ENCODE measurements around the gene PNPLA1.
"Not testable (repeated sequence)": the region's sequence is repeated elsewhere in the genome, so short reads cannot be mapped to it uniquely, and the experiment has no call there.

PNPLA1 gene

GRCh38 chr6:36337814-36338213 is 68.0 kb downstream of the PNPLA1 start:
- H3K9me2 ChIP-seq (replicated peaks; ENCODE audit: control insufficient read depth, low read length): no peaks in the 10 kb centered on the region
- H3K27ac ChIP-seq (ENCODE audit: low read depth, low read length): no peak overlapping the region
- H3K4me2 ChIP-seq (ENCODE audit: low read length): no peak overlapping the region
- H3K79me2 ChIP-seq (ENCODE audit: control insufficient read depth, low read length): no peaks in the 10 kb centered on the region
- H3K4me3 ChIP-seq (ENCODE audit: low read length): no peak overlapping the region
- no peaks in the 10 kb centered on the region for H3K36me3 ChIP-seq (ENCODE audit: control insufficient read depth, low read length)
- TF ChIP-seq CTCF (IDR thresholded peaks at IDR 0.05; ENCODE audit: low read depth, low read length, poor library complexity, severe bottlenecking): no peak
- no peak for TF ChIP-seq EZH2phosphoT487 (IDR thresholded peaks at IDR 0.05; ENCODE audit: borderline replicate concordance, low read length)
- H3K27me3 ChIP-seq (ENCODE audit: control insufficient read depth, low read length): peaks cover 66% of the 10 kb centered on the region
- no peaks in the 10 kb centered on the region for H3F3A ChIP-seq (ENCODE audit: control insufficient read depth, insufficient read depth)
- peaks cover 17% of the 10 kb centered on the region for H3K4me1 ChIP-seq (ENCODE audit: control insufficient read depth, low read length)
- H3K9me3 ChIP-seq (ENCODE audit: control insufficient read depth, insufficient read depth, low read length): no peaks in the 10 kb centered on the region
- H4K20me1 ChIP-seq (ENCODE audit: control insufficient read depth, insufficient read depth, low read depth, low read length): no peaks in the 10 kb centered on the region

DNA sequence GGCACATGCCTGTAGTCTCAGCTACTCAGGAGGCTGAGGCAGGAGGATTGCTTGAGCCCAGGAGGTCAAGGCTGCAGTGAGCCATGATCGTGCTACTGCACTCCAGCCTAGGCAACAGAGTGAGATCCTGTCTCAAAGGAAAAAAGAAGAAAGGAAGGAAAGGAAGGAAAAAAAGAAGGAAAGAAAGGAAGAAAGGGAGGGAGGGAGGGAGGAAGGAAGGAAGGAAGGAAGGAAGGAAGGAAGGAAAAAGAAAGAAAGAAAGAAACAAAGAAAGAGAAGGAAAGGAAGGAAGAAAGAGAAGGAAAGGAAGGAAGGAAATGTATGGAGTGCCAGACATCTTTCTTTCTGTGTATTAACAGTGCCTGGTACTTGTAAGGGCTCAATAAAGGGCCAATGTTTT is 68.4 kb downstream of the PNPLA1 start:
- not testable (repeated sequence) for H3F3A ChIP-seq (ENCODE audit: control insufficient read depth, insufficient read depth); H4K20me1 ChIP-seq (ENCODE audit: control insufficient read depth, insufficient read depth, low read depth, low read length); H3K79me2 ChIP-seq (ENCODE audit: control insufficient read depth, low read length); H3K36me3 ChIP-seq (ENCODE audit: control insufficient read depth, low read length); H3K4me2 ChIP-seq (ENCODE audit: low read length); H3K9me2 ChIP-seq (replicated peaks; ENCODE audit: control insufficient read depth, low read length); H3K4me3 ChIP-seq (ENCODE audit: low read length); H3K27ac ChIP-seq (ENCODE audit: low read depth, low read length); H3K9me3 ChIP-seq (ENCODE audit: control insufficient read depth, insufficient read depth, low read length)
- Histone ChIP-seq H3K27me3 (ENCODE audit: control insufficient read depth, low read length) (peaks cover 64% of the 10 kb centered on the region), H3K4me1 (ENCODE audit: control insufficient read depth, low read length) (peaks cover 17% of the 10 kb centered on the region)

GRCh38 chr6:36339146-36339545 is 69.3 kb downstream of the PNPLA1 start:
- no peaks in the 10 kb centered on the region for H3K79me2 ChIP-seq (ENCODE audit: control insufficient read depth, low read length)
- TF ChIP-seq CTCF (IDR thresholded peaks at IDR 0.05; ENCODE audit: low read depth, low read length, poor library complexity, severe bottlenecking): no peak
- TF ChIP-seq EZH2phosphoT487 (IDR thresholded peaks at IDR 0.05; ENCODE audit: borderline replicate concordance, low read length): no peak
- peaks cover 56% of the 10 kb centered on the region for H3K27me3 ChIP-seq (ENCODE audit: control insufficient read depth, low read length)
- H3F3A ChIP-seq (ENCODE audit: control insufficient read depth, insufficient read depth): no peaks in the 10 kb centered on the region
- H3K9me3 ChIP-seq (ENCODE audit: control insufficient read depth, insufficient read depth, low read length): no peaks in the 10 kb centered on the region
- H3K4me2 ChIP-seq (ENCODE audit: low read length): no peak overlapping the region
- H3K36me3 ChIP-seq (ENCODE audit: control insufficient read depth, low read length): no peaks in the 10 kb centered on the region
- no peak overlapping the region for H3K27ac ChIP-seq (ENCODE audit: low read depth, low read length)
- H3K9me2 ChIP-seq (replicated peaks; ENCODE audit: control insufficient read depth, low read length): no peaks in the 10 kb centered on the region
- H3K4me1 ChIP-seq (ENCODE audit: control insufficient read depth, low read length): peaks cover 17% of the 10 kb centered on the region
- H4K20me1 ChIP-seq (ENCODE audit: control insufficient read depth, insufficient read depth, low read depth, low read length): no peaks in the 10 kb centered on the region
- no peak overlapping the region for H3K4me3 ChIP-seq (ENCODE audit: low read length)

DNA sequence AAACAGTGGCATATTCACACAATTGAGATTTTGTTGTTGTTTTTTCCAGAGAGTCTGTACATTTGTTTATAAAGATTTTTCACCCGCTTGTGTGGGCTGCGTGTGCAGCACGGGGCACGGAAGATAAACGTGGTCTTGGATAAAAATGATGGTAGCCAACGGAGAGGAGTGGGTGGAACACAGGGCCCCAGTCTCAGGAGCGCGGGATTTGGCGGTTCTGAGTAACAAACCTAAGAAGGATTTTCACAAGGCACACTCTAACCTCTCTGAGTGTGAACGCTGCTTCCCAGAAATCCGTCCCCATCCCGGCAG is 70.4 kb downstream of the PNPLA1 start:
- no peaks in the 10 kb centered on the region for H4K20me1 ChIP-seq (ENCODE audit: control insufficient read depth, insufficient read depth, low read depth, low read length)
- H3K27ac ChIP-seq (ENCODE audit: low read depth, low read length): no peak overlapping the region
- H3K79me2 ChIP-seq (ENCODE audit: control insufficient read depth, low read length): no peaks in the 10 kb centered on the region
- H3K9me2 ChIP-seq (replicated peaks; ENCODE audit: control insufficient read depth, low read length): no peaks in the 10 kb centered on the region
- no peak overlapping the region for H3K4me3 ChIP-seq (ENCODE audit: low read length)
- H3F3A ChIP-seq (ENCODE audit: control insufficient read depth, insufficient read depth): no peaks in the 10 kb centered on the region
- peaks cover 45% of the 10 kb centered on the region for H3K27me3 ChIP-seq (ENCODE audit: control insufficient read depth, low read length)
- H3K36me3 ChIP-seq (ENCODE audit: control insufficient read depth, low read length): no peaks in the 10 kb centered on the region
- H3K4me1 ChIP-seq (ENCODE audit: control insufficient read depth, low read length): peaks cover 13% of the 10 kb centered on the region
- H3K9me3 ChIP-seq (ENCODE audit: control insufficient read depth, insufficient read depth, low read length): no peaks in the 10 kb centered on the region
- TF ChIP-seq CTCF (IDR thresholded peaks at IDR 0.05; ENCODE audit: low read depth, low read length, poor library complexity, severe bottlenecking) (no peak), EZH2phosphoT487 (IDR thresholded peaks at IDR 0.05; ENCODE audit: borderline replicate concordance, low read length) (no peak)
- no peak overlapping the region for H3K4me2 ChIP-seq (ENCODE audit: low read length)
